ENCODE measurements around the gene ASRGL1.

GRCh38 chr11:62344210-62344609 lies 7.0 kb downstream of the ASRGL1 start:
- TF ChIP-seq CTCF (IDR thresholded peaks at IDR 0.05; ENCODE audit: low read length), result no peak
- TF ChIP-seq EZH2 (optimal IDR thresholded peaks at IDR 0.05; ENCODE audit: low read depth, low read length), result no peak

Data from MM.1S (cell line).